ENCODE results near the gene DOCK2.

DOCK2 gene

GRCh38 chr5:169956756-169957155, 319.7 kb downstream of the DOCK2 start:
- H3K4me3 ChIP-seq (ENCODE audit: low read length), result no peak overlapping the region
- no peak for TF ChIP-seq ZNF274 (IDR thresholded peaks at IDR 0.05; ENCODE audit: low read depth, low read length)

- H3K4me3 ChIP-seq (ENCODE audit: low read length), result no peak overlapping the region
- TF ChIP-seq ZNF274 (IDR thresholded peaks at IDR 0.05; ENCODE audit: low read depth, low read length), result no peak
Measured at GRCh38 chr5:169958278-169958677, 321.2 kb downstream of the DOCK2 start.

- H3K4me3 ChIP-seq (ENCODE audit: low read length), result no peak overlapping the region
- TF ChIP-seq ZNF274 (IDR thresholded peaks at IDR 0.05; ENCODE audit: low read depth, low read length), result no peak
Measured at GRCh38 chr5:169960659-169961058, 323.6 kb downstream of the DOCK2 start.

GRCh38 chr5:169964246-169964645, 327.2 kb downstream of the DOCK2 start:
- TF ChIP-seq ZNF274 (IDR thresholded peaks at IDR 0.05; ENCODE audit: low read depth, low read length), result no peak

GRCh38 chr5:169970339-169970738, 333.3 kb downstream of the DOCK2 start:
- no peak for TF ChIP-seq ZNF274 (IDR thresholded peaks at IDR 0.05; ENCODE audit: low read depth, low read length)
- no peak overlapping the region for H3K4me3 ChIP-seq (ENCODE audit: low read length)

More at GRCh38 chr5:169964246-169964645, 327.2 kb downstream of the DOCK2 start:
- no peak overlapping the region for H3K4me3 ChIP-seq (ENCODE audit: low read length)

- H3K4me3 ChIP-seq (ENCODE audit: low read length), result no peak overlapping the region
- TF ChIP-seq ZNF274 (IDR thresholded peaks at IDR 0.05; ENCODE audit: low read depth, low read length), result no peak
Measured at GRCh38 chr5:169970911-169971765, 334.1 kb downstream of the DOCK2 start.

GRCh38 chr5:169971780-169972179, 334.7 kb downstream of the DOCK2 start:
- no peak overlapping the region for H3K4me3 ChIP-seq (ENCODE audit: low read length)
- TF ChIP-seq ZNF274 (IDR thresholded peaks at IDR 0.05; ENCODE audit: low read depth, low read length), result no peak

- no peak overlapping the region for H3K4me3 ChIP-seq (ENCODE audit: low read length)
- TF ChIP-seq ZNF274 (IDR thresholded peaks at IDR 0.05; ENCODE audit: low read depth, low read length), result no peak
Measured at GRCh38 chr5:169973056-169973455, 336.0 kb downstream of the DOCK2 start.

GRCh38 chr5:169974121-169974770, 337.2 kb downstream of the DOCK2 start:
- no peak for TF ChIP-seq ZNF274 (IDR thresholded peaks at IDR 0.05; ENCODE audit: low read depth, low read length)
- no peak overlapping the region for H3K4me3 ChIP-seq (ENCODE audit: low read length)

- TF ChIP-seq ZNF274 (IDR thresholded peaks at IDR 0.05; ENCODE audit: low read depth, low read length), result no peak
- no peak overlapping the region for H3K4me3 ChIP-seq (ENCODE audit: low read length)
Measured at GRCh38 chr5:169978714-169979113, 341.6 kb downstream of the DOCK2 start.

- no peak overlapping the region for H3K4me3 ChIP-seq (ENCODE audit: low read length)
- TF ChIP-seq ZNF274 (IDR thresholded peaks at IDR 0.05; ENCODE audit: low read depth, low read length), result no peak
Measured at GRCh38 chr5:169979871-169980270, 342.8 kb downstream of the DOCK2 start.

- TF ChIP-seq ZNF274 (IDR thresholded peaks at IDR 0.05; ENCODE audit: low read depth, low read length), result no peak
- no peak within 1 kb of the TSS for H3K4me3 ChIP-seq (ENCODE audit: low read length)
Measured at GRCh38 chr5:169980418-169981053, 343.5 kb downstream of the DOCK2 start, which contains the start of gene INSYN2B. Gene INSYN2B, minus strand, starts transcription at chr5:169980495. Its CDS starts 96,597 bp downstream, at chr5:169883898.

- no peak overlapping the region for H3K4me3 ChIP-seq (ENCODE audit: low read length)
- TF ChIP-seq ZNF274 (IDR thresholded peaks at IDR 0.05; ENCODE audit: low read depth, low read length), result no peak
Measured at GRCh38 chr5:169988206-169988605, 351.1 kb downstream of the DOCK2 start.

GRCh38 chr5:169988947-169989346, 351.9 kb downstream of the DOCK2 start:
- TF ChIP-seq ZNF274 (IDR thresholded peaks at IDR 0.05; ENCODE audit: low read depth, low read length), result no peak
- no peak overlapping the region for H3K4me3 ChIP-seq (ENCODE audit: low read length)

Data from GM08714 (cell line).